A549 (cell line): ENCODE results near the gene C6orf118.

Experiments
- CBX2 ChIP-seq: fragments of 200-600 bp; sonication (generic); IDR thresholded peaks from 2 replicates; pipeline ENCODE4 v1.6.1; 2016; ENCODE audit warnings: low read depth, mild to moderate bottlenecking, borderline replicate concordance
- CTCF ChIP-seq: fragments of >200 bp; sonication (Bioruptor Twin); formaldehyde crosslinking; IDR thresholded peaks from 3 replicates; pipeline ENCODE4 v1.5.1; 2016
- RAD21 ChIP-seq, 2 experiments: fragments of >200 bp in 1 of 2; sonication (Bioruptor Twin) in 1 of 2; formaldehyde crosslinking in 1 of 2; IDR thresholded peaks in 1 of 2; conservative IDR thresholded peaks in 1 of 2; 2 replicates in 1 of 2; 3 replicates in 1 of 2; pipeline ENCODE4 v1.6.1; 2012 to 2018; ENCODE audit warnings: inconsistent platforms in 1 of 2
- SMC3 ChIP-seq: fragments of >200 bp; sonication (Bioruptor Twin); formaldehyde crosslinking; IDR thresholded peaks from 3 replicates; pipeline ENCODE4 v1.6.1; 2018; ENCODE audit warnings: inconsistent platforms

DNA sequence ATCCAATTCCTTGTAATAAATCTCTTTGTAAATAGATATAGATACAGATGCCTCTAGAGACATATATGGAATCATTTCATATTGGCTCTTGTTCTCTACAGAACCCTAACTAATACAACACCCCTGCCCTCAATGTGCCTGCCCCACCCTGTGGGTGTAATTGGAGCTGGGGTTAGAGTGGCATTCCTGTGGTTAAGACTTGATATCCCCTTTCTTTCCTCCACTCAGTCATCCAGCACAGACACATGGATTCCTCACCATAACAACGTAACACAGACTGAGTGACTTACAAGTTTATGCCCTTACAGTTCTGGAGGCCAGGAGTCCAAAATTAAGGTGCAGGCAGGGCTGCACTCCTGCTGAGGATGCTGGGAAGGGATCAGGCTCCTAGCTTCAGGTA, 42.8 kb downstream of the C6orf118 start:
- TF ChIP-seq CBX2 (no peak), CTCF (no peak), SMC3 (no peak), RAD21 (conservative IDR thresholded peaks at IDR 0.05 in 1 of 2, IDR thresholded peaks at IDR 0.05 in 1 of 2) (no peak)
